HG03196 (cell line): Measurements from ENCODE around the gene PAFAH2.

ENCODE experiments used
- ATAC-seq: cut with Tn5 transposase; IDR thresholded peaks from one replicate; pipeline ENCODE4 v1.9.1; 2021; ENCODE audit not compliant: unreplicated experiment

PAFAH2 gene

GRCh38 chr1:26015358-26015757 lies 17.5 kb upstream of the PAFAH2 start:
- no peak for ATAC-seq

GRCh38 chr1:26014179-26014578 lies 16.3 kb upstream of the PAFAH2 start:
- ATAC-seq, result no peak

- no peak for ATAC-seq
These were observed 15.0 kb upstream of the PAFAH2 start for GRCh38 chr1:26012864-26013263.

GRCh38 chr1:26010825-26011224 lies 13.0 kb upstream of the PAFAH2 start:
- ATAC-seq, result no peak

- no peak for ATAC-seq
These were observed 12.1 kb upstream of the PAFAH2 start for GRCh38 chr1:26009796-26010447.

GRCh38 chr1:26006710-26007109 lies 8.8 kb upstream of the PAFAH2 start:
- ATAC-seq, result no peak

- no peak for ATAC-seq
These were observed 7.7 kb upstream of the PAFAH2 start for GRCh38 chr1:26005434-26006105.

- ATAC-seq, result no peak
These were observed 5.9 kb upstream of the PAFAH2 start for GRCh38 chr1:26003756-26004155.

- ATAC-seq, result no peak
These were observed 5.4 kb upstream of the PAFAH2 start for GRCh38 chr1:26003262-26003661.

GRCh38 chr1:25999041-25999800 lies 1.4 kb upstream of the PAFAH2 start:
- ATAC-seq, result no peak

GRCh38 chr1:25996966-25997827 lies 666 bp downstream of the PAFAH2 start:
- no peak for ATAC-seq

- ATAC-seq, result no peak
These were observed 3.3 kb downstream of the PAFAH2 start for GRCh38 chr1:25994402-25995150.

GRCh38 chr1:25993197-25993951 lies 4.5 kb downstream of the PAFAH2 start:
- no peak for ATAC-seq

GRCh38 chr1:25992689-25993171 lies 5.1 kb downstream of the PAFAH2 start:
- ATAC-seq, result no peak

GRCh38 chr1:25991937-25992688 lies 5.8 kb downstream of the PAFAH2 start:
- ATAC-seq, result no peak

- ATAC-seq, result no peak
These were observed 7.0 kb downstream of the PAFAH2 start for GRCh38 chr1:25990702-25991395.

- no peak for ATAC-seq
These were observed 7.6 kb downstream of the PAFAH2 start for GRCh38 chr1:25990251-25990650.
